ENCODE results near the gene PALB2. TPM values are rescaled to one million over a fixed set of nuclear protein-coding genes. Genes with fewer than 3 reads are reported as not detected.

Gene PALB2
- total and polyA plus RNA-seq, 2 of the 8 experiments (the other 6 are each of a cell fraction or from before 2014, with no cell fraction given), result 12.5 to 33.1 TPM

DNA sequence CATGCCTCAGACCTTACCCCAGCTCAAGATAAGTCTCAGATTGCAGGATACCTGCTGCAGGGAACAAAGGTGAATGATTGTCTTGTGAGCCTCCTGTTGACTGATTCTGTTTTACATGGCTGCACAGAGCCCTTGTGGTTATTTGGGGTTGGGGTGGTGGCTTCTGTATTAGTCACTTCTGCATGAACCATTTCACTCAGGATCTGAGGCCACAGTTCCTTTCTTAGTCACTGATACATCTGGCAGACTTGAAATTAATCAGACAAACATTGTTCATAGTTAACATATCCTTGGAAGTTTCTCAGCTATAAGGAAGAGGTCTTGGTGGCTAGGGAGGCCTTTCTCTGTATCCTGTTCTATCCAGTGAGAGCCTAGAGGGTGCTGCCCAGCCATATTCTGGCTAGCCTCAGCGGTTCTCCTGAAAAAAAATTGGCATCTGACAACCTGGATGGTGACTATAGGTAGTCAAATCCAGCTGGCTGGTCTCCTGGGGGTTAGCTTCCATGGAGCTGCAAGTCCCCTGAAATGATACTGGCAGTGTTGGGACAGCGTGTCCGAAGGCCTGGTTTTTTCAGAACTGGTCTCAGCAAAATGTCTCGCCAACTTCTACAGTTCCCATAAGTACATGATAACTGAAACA, 29.1 kb upstream of the PALB2 start:
- Histone ChIP-seq H4K20me1 (replicated peaks in 1 of 2; ENCODE audit: control insufficient read depth in 1 of 2, insufficient read depth in 2 of 2, low read length in 2 of 2) (no peaks in the 10 kb centered on the region), H2AK5ac (ENCODE audit: low read depth, low read length) (no peak overlapping the region), H3K79me1 (ENCODE audit: low read depth, low read length) (no peaks in the 10 kb centered on the region), H2AFZ (ENCODE audit: low read length) (no peak overlapping the region), H4K8ac (ENCODE audit: extremely low read depth, insufficient read depth, low read length) (no peak overlapping the region), H2BK20ac (ENCODE audit: low read length) (no peak overlapping the region), H3K4me1 (replicated peaks in 1 of 4; ENCODE audit: control insufficient read depth in 3 of 4, insufficient read depth in 4 of 4, low read length in 3 of 4) (no peaks in the 10 kb centered on the region), H3K4me3 (ENCODE audit: extremely low read depth in 1 of 4, insufficient read depth in 2 of 4, low read depth in 3 of 4, low read length in 4 of 4) (no peak overlapping the region), H2BK15ac (ENCODE audit: low read length) (no peak overlapping the region), H2BK120ac (replicated peaks; ENCODE audit: low read depth, low read length) (no peak overlapping the region), H3K23ac (ENCODE audit: insufficient read length) (no peak overlapping the region), H2BK12ac (ENCODE audit: low read depth, low read length) (no peak overlapping the region), H3K14ac (ENCODE audit: insufficient read length) (no peak overlapping the region), H3K36me3 (ENCODE audit: control insufficient read depth in 2 of 4, insufficient read depth in 4 of 4, low read length in 3 of 4) (peaks cover 8 to 46% (median 32%) of the 10 kb centered on the region in 4 experiments), H3K23me2 (ENCODE audit: low read depth, low read length) (no peaks in the 10 kb centered on the region), H3K27me3 (replicated peaks in 1 of 4; ENCODE audit: control insufficient read depth in 3 of 4, extremely low read depth in 1 of 4, insufficient read depth in 3 of 4, low read length in 3 of 4) (no peaks in the 10 kb centered on the region), H3K27ac (ENCODE audit: low read depth, low read length) (no peak overlapping the region), H3K18ac (ENCODE audit: extremely low read depth, low read length) (no peak overlapping the region), H3K4ac (replicated peaks; ENCODE audit: insufficient read length, low read depth, low read length) (no peak overlapping the region), H3K79me2 (ENCODE audit: control insufficient read depth in 1 of 2, insufficient read depth in 2 of 2, low read length in 2 of 2) (no peaks in the 10 kb centered on the region), H4K5ac (ENCODE audit: insufficient read length, low read depth, low read length) (no peak overlapping the region), H4K91ac (replicated peaks; ENCODE audit: insufficient read length, low read length) (no peak overlapping the region), H3K9me3 (ENCODE audit: insufficient read depth in 2 of 2, low read depth in 1 of 2, low read length in 1 of 2) (no peaks in the 10 kb centered on the region), H3K9ac (replicated peaks in 1 of 4; ENCODE audit: extremely low read depth in 1 of 4, low read depth in 3 of 4, low read length in 3 of 4) (no peak overlapping the region), H3K4me2 (ENCODE audit: insufficient read depth in 1 of 2, low read depth in 2 of 2, low read length in 2 of 2) (no peak overlapping the region), H2BK5ac (ENCODE audit: low read depth, low read length) (no peak overlapping the region), H3K56ac (replicated peaks; ENCODE audit: insufficient read length, low read depth, low read length) (no peak overlapping the region)
- DNase-seq (ENCODE audit: low read depth in 1 of 2, low spot score in 2 of 2) (no peak), FAIRE-seq (no peak)
- ChIA-PET POLR2A (ENCODE audit: partially characterized antibody) (interaction anchor here (0.9 to 4.5 kb wide), 3 partner anchors 8 to 12 kb away, joined by 4 to 23 read pairs (median 9); partner anchors contain the start of gene PLK1), CTCF (ENCODE audit: partially characterized antibody) (interaction anchor here (1.6 kb wide), 1 partner anchor 8 kb away, joined by 7 read pairs; the partner anchor contains the start of gene PLK1)
- no peak for TF ChIP-seq JUN (IDR thresholded peaks at IDR 0.05; ENCODE audit: low read depth, low read length)
- WGBS, 2 experiments (ENCODE audit: extremely low coverage in 1 of 2, insufficient coverage in 1 of 2, insufficient read length in 1 of 2, insufficient replicate concordance in 2 of 2, low coverage in 1 of 2, low lambda C conversion rate in 2 of 2, missing lambda C conversion rate in 1 of 2), result 97% methylated on average over 4 of the region's 4 CpGs; no CpG with 5 or more reads in 1 of the 2 experiments

All from H1 (cell line).